PFSK-1 (cell line): ENCODE results near the gene ZDHHC16.

Experiments used
- FOXP2 ChIP-seq: optimal IDR thresholded peaks from 2 replicates; pipeline ENCODE3; 2011; ENCODE audit warnings: borderline replicate concordance, control low read depth, inconsistent platforms; ENCODE audit not compliant: insufficient read depth; ENCODE audit errors: extremely low read length, extremely low read depth
- POLR2AphosphoS5 ChIP-seq: IDR thresholded peaks from 2 replicates; pipeline ENCODE4 v1.6.1; 2012; ENCODE audit warnings: low read depth, mild to moderate bottlenecking, control low read depth, low read length, moderate library complexity
- SIN3A ChIP-seq: IDR thresholded peaks from 2 replicates; pipeline ENCODE4 v1.6.1; 2012; ENCODE audit warnings: mild to moderate bottlenecking, low read length, moderate library complexity, borderline replicate concordance; ENCODE audit not compliant: insufficient read depth
- TAF1 ChIP-seq: IDR thresholded peaks from 2 replicates; pipeline ENCODE4 v1.6.1; 2012; ENCODE audit warnings: low read length, control low read depth, borderline replicate concordance; ENCODE audit not compliant: insufficient read depth
- TF ChIP-seq, protein P1 (sequence below), 2 experiments: IDR thresholded peaks; 2 replicates each; pipeline versions ENCODE4 v1.6.1 to v1.8.0; 2011 to 2012; ENCODE audit warnings: low read depth in 2 of 2, low read length in 2 of 2, control low read depth in 1 of 2, inconsistent platforms in 1 of 2, mild to moderate bottlenecking in 1 of 2, moderate library complexity in 1 of 2; ENCODE audit not compliant: insufficient read depth in 1 of 2

Gene ZDHHC16

DNA sequence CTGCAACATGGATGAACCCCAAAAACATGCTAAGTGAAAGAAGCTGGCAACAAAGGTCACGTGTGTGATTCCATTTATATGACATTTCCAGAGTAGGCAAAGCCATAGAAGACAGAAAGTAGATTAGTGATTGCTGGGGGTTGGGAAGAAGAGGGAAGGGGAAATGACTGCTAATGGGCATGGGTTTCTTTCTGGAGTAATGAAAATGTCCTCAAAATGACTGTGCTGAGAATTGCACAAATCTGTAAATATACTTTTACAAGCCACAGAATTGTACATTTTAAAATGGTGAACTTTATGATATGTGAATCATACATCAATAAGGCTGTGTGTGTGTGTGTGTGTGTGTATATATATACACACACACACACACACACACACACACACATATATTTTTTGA lies 36.4 kb downstream of the ZDHHC16 start:
- TF ChIP-seq TAF1 = no peak
- no peak for TF ChIP-seq FOXP2
- TF ChIP-seq SIN3A = no peak
- TF ChIP-seq, protein P1, sequence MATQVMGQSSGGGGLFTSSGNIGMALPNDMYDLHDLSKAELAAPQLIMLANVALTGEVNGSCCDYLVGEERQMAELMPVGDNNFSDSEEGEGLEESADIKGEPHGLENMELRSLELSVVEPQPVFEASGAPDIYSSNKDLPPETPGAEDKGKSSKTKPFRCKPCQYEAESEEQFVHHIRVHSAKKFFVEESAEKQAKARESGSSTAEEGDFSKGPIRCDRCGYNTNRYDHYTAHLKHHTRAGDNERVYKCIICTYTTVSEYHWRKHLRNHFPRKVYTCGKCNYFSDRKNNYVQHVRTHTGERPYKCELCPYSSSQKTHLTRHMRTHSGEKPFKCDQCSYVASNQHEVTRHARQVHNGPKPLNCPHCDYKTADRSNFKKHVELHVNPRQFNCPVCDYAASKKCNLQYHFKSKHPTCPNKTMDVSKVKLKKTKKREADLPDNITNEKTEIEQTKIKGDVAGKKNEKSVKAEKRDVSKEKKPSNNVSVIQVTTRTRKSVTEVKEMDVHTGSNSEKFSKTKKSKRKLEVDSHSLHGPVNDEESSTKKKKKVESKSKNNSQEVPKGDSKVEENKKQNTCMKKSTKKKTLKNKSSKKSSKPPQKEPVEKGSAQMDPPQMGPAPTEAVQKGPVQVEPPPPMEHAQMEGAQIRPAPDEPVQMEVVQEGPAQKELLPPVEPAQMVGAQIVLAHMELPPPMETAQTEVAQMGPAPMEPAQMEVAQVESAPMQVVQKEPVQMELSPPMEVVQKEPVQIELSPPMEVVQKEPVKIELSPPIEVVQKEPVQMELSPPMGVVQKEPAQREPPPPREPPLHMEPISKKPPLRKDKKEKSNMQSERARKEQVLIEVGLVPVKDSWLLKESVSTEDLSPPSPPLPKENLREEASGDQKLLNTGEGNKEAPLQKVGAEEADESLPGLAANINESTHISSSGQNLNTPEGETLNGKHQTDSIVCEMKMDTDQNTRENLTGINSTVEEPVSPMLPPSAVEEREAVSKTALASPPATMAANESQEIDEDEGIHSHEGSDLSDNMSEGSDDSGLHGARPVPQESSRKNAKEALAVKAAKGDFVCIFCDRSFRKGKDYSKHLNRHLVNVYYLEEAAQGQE (IDR thresholded peaks at IDR 0.05; ENCODE audit: insufficient read depth in 1 of 2, low read depth in 2 of 2, low read length in 2 of 2) = no peak
- TF ChIP-seq POLR2AphosphoS5 = no peak

DNA sequence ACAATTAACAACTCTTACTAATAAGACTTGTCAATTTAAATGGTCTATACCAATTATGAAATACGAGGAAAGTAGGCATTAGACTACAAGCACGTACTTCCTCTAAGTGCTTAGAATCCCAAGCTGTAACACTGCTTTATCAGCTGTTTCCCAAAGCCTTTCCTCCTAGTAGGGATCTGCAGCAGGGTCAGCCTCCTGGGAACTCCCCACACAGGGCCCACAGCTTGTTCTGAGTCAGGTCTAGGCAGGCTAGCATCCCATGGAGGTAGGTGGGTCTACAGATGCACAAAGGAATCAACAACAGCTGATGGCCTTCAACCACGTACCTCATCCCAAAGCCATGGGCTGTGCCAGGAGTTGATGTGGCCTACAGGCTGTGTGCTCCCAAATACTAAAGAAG lies 37.5 kb downstream of the ZDHHC16 start:
- TF ChIP-seq FOXP2 = no peak
- no peak for TF ChIP-seq POLR2AphosphoS5
- no peak for TF ChIP-seq TAF1
- no peak for TF ChIP-seq SIN3A
- TF ChIP-seq, protein P1 (IDR thresholded peaks at IDR 0.05; ENCODE audit: insufficient read depth in 1 of 2, low read depth in 2 of 2, low read length in 2 of 2) = no peak

DNA sequence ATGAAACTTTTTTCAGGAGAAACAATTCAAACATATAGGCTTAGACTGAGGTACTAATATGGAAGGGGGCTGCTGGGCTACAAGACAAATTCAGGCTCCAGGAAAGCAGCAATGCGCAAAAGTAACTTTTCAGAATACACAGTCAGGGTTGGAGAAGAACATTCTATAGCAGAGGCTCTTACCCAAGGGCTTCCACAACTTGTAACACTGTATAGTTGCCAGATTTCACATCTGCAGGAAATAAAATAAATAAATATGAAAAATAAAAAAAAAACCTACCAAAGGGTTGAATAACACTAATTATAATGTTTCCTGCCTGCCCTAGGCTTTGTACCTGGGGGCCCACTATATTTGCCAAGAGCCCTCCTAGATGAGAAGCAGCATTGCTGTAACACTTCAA lies 37.9 kb downstream of the ZDHHC16 start:
- no peak for TF ChIP-seq FOXP2
- TF ChIP-seq, protein P1 (IDR thresholded peaks at IDR 0.05; ENCODE audit: insufficient read depth in 1 of 2, low read depth in 2 of 2, low read length in 2 of 2) = no peak
- TF ChIP-seq TAF1 = no peak
- TF ChIP-seq POLR2AphosphoS5 = no peak
- no peak for TF ChIP-seq SIN3A

DNA sequence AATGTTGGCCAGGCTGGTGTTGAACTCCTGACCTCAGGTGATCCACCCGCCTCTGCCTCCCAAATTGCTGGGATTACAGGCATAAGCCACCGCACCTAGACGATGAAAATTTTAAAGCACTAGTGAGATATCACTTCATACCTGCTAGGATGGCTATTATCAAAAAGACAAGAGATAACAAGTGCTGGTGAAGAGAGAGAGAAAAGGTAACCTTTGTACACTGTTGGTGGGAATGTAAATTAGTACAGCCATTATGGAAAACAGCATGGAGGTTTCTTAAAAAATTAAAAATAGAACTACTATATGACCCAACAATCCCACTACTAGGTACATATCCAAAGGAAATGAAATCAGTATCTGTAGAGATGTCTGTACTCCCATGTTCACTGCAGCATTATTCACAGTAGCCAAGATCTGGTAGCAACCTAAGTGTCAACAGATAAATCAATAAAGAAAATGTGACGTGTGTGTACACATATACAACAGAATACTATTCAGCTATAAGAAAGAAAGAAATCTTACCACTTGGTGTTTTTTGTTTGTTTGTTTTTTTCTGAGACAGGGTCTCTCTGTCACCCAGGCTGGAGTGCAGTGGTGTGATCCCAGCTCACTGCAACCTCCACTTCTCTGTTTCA lies 39.8 kb downstream of the ZDHHC16 start:
- TF ChIP-seq POLR2AphosphoS5 (no peak), SIN3A (no peak), TAF1 (no peak), FOXP2 (no peak)
- TF ChIP-seq, protein P1 (IDR thresholded peaks at IDR 0.05; ENCODE audit: insufficient read depth in 1 of 2, low read depth in 2 of 2, low read length in 2 of 2) = no peak

DNA sequence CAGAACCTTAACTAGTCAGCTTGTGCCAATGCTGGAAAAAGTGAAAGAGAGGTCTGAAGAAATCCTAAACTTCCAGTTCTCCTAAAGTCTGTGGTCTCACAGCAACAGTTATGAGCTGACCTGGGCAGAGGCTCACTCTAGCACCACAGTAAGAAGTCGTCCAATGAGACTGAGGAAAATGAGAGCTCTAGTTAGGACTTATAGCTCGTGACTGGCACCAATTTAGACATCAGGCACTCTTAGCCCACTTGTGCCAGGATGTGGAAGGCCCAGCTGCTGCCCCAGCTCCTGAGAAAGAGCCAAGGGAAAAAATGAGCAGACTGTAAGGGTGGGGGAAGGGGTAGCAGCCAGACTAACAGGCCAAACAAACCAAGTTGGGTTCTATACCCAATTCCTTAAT lies 44.6 kb downstream of the ZDHHC16 start:
- TF ChIP-seq FOXP2 (no peak), TAF1 (no peak), SIN3A (no peak), POLR2AphosphoS5 (no peak)
- TF ChIP-seq, protein P1 (IDR thresholded peaks at IDR 0.05; ENCODE audit: insufficient read depth in 1 of 2, low read depth in 2 of 2, low read length in 2 of 2) = no peak
